Stomach (tissue), 4 donors: ENCODE results near the gene GLCE.

ENCODE experiments used
- EP300 ChIP-seq: sonication (generic); formaldehyde crosslinking; IDR thresholded peaks from one replicate; pipeline ENCODE4 v1.6.1; 2017; ENCODE audit warnings: antibody characterized with exemption
- POLR2A ChIP-seq, 4 donors: fragments of 450-650 bp; IDR thresholded peaks; one replicate each; pipeline ENCODE4 v1.6.1; 2016; ENCODE audit warnings: antibody characterized with exemption in 4 of 4, control low read depth in 2 of 4, mild to moderate bottlenecking in 1 of 4, moderate library complexity in 1 of 4
- POLR2AphosphoS5 ChIP-seq, 3 donors: sonication (generic); formaldehyde crosslinking; IDR thresholded peaks; one replicate each; pipeline ENCODE4 v1.6.1; 2016; ENCODE audit warnings: antibody characterized with exemption in 3 of 3
- TF ChIP-seq, protein P1 (sequence below), 7 experiments: fragments of 450-650 bp in 4 of 7; fragments of 200-600 bp in 3 of 7; sonication (generic) in 3 of 7; IDR thresholded peaks; one replicate each; pipeline ENCODE4 v1.5.1; 2016 to 2019; ENCODE audit warnings: antibody characterized with exemption in 7 of 7, control low read depth in 2 of 7, mild to moderate bottlenecking in 1 of 7

DNA sequence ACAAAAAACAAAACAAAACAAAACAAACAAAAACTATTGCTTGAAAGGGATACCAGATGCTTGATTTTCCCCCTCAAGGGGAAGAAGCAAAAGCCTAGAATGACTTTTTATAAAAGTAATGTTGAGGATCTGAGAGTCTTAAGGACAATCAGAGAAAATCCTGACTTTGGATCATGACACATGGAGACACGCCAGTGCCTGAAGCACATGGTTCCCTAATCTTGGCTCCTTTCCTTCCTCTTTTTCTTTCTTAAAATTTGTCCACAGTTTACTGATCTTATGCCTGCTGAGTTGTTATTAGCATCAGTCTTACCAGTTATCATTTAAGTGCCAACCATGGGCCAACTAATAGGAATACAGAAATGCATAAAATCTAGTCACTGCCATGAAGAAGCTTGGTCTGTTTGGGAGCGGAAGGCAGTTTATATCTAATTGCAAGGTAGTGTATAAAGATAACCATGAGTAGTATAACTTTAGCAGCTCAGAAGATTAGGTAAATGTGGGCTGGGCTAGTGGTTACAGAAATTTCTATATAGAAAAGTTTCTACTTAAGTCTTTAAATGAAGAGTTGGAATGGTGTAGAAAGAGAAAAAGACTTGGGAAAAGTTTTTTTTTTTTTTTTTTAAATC is 6.9 kb downstream of the GLCE start:
- TF ChIP-seq, protein P1, sequence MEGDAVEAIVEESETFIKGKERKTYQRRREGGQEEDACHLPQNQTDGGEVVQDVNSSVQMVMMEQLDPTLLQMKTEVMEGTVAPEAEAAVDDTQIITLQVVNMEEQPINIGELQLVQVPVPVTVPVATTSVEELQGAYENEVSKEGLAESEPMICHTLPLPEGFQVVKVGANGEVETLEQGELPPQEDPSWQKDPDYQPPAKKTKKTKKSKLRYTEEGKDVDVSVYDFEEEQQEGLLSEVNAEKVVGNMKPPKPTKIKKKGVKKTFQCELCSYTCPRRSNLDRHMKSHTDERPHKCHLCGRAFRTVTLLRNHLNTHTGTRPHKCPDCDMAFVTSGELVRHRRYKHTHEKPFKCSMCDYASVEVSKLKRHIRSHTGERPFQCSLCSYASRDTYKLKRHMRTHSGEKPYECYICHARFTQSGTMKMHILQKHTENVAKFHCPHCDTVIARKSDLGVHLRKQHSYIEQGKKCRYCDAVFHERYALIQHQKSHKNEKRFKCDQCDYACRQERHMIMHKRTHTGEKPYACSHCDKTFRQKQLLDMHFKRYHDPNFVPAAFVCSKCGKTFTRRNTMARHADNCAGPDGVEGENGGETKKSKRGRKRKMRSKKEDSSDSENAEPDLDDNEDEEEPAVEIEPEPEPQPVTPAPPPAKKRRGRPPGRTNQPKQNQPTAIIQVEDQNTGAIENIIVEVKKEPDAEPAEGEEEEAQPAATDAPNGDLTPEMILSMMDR (IDR thresholded peaks at IDR 0.05) = no peak
- TF ChIP-seq EP300 = no peak
- no peak for TF ChIP-seq POLR2A (IDR thresholded peaks at IDR 0.05)
- no peak for TF ChIP-seq POLR2AphosphoS5 (IDR thresholded peaks at IDR 0.05)
